Nephron (organoid): ENCODE data around the gene NCCRP1.

Source experiments
- H3K27ac Mint-ChIP-seq, 3 experiments: 2 replicates each; pipeline ENCODE4 v1.8.0; 2020; ENCODE audit warnings: mixed read lengths in 3 of 3, mild to moderate bottlenecking in 2 of 3, moderate library complexity in 1 of 3
- H3K27me3 Mint-ChIP-seq: 2 replicates; pipeline ENCODE4 v1.8.0; 2021; ENCODE audit warnings: low read depth, mild to moderate bottlenecking, moderate library complexity, mixed read lengths
- H3K36me3 Mint-ChIP-seq: 2 replicates; pipeline ENCODE4 v1.8.0; 2020; ENCODE audit warnings: low read depth, mixed read lengths
- H3K4me1 Mint-ChIP-seq: 2 replicates; pipeline ENCODE4 v1.8.0; 2020; ENCODE audit warnings: mixed read lengths
- H3K4me3 Mint-ChIP-seq, 3 experiments: 2 replicates each; pipeline ENCODE4 v1.8.0; 2020; ENCODE audit warnings: mild to moderate bottlenecking in 3 of 3, mixed read lengths in 3 of 3, moderate library complexity in 2 of 3
- H3K9me3 Mint-ChIP-seq: 2 replicates; pipeline ENCODE4 v1.8.0; 2020; ENCODE audit warnings: mixed read lengths
- TF ChIP-seq, protein P1 (sequence below), 3 experiments: fragments of 200-600 bp; sonication (generic); IDR thresholded peaks; one replicate each; pipeline ENCODE4 v1.5.0; 2021; ENCODE audit warnings: antibody characterized with exemption in 3 of 3; ENCODE audit not compliant: unreplicated experiment in 3 of 3

Gene NCCRP1

DNA sequence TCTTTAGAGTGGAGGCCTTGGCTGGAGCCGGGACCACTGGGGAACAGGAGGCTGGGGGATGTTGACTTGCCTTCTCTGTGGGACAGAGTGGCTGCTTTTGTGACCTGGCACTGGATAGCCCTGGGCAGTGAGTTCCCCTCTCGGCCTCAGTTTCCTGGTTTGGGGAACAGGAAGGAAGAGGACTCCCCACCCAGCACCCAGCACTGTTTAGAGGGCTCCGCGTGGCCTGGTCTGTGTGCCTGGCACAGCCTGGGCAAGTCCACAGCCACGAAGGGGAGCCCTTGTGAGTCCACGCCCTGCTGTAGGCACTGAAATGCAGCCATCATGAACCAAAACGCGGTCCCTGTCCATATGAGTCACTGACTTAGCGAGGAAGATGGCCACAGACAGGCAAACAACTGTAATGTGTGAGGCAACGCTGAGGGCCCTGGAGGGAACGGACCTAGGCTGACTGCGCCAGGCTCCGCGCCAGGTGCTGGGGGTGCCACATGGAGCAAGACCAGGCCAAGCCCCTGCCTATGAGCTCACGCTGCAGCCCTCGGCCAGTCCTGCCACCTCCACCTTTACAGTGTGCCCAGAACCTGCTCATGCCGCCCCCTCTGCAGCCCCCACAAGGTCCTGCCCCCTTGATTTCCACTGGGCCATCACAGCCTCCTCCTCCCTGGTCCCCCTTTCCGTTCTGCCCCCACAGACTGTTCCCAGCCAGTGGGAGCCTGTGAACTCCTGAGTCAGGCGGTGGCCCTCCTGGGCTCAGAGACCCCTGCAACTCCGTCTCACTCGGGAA, 35.7 kb upstream of the NCCRP1 start:
- peak overlapping the region; percentile 66 to 79 (median 72) for H3K27ac Mint-ChIP-seq
- no peaks in the 10 kb centered on the region for H3K9me3 Mint-ChIP-seq
- no peaks in the 10 kb centered on the region for H3K27me3 Mint-ChIP-seq
- peaks cover 29% of the 10 kb centered on the region for H3K4me1 Mint-ChIP-seq
- no peaks in the 10 kb centered on the region for H3K36me3 Mint-ChIP-seq
- H3K4me3 Mint-ChIP-seq = no peak overlapping the region
- TF ChIP-seq, protein P1, sequence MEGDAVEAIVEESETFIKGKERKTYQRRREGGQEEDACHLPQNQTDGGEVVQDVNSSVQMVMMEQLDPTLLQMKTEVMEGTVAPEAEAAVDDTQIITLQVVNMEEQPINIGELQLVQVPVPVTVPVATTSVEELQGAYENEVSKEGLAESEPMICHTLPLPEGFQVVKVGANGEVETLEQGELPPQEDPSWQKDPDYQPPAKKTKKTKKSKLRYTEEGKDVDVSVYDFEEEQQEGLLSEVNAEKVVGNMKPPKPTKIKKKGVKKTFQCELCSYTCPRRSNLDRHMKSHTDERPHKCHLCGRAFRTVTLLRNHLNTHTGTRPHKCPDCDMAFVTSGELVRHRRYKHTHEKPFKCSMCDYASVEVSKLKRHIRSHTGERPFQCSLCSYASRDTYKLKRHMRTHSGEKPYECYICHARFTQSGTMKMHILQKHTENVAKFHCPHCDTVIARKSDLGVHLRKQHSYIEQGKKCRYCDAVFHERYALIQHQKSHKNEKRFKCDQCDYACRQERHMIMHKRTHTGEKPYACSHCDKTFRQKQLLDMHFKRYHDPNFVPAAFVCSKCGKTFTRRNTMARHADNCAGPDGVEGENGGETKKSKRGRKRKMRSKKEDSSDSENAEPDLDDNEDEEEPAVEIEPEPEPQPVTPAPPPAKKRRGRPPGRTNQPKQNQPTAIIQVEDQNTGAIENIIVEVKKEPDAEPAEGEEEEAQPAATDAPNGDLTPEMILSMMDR (IDR thresholded peaks at IDR 0.05; ENCODE audit: unreplicated experiment in 3 of 3) = no peak

- peaks cover 21% of the 10 kb centered on the region for H3K4me1 Mint-ChIP-seq
- no peaks in the 10 kb centered on the region for H3K9me3 Mint-ChIP-seq
- no peaks in the 10 kb centered on the region for H3K36me3 Mint-ChIP-seq
- no peaks in the 10 kb centered on the region for H3K27me3 Mint-ChIP-seq
- TF ChIP-seq, protein P1 (IDR thresholded peaks at IDR 0.05; ENCODE audit: unreplicated experiment in 3 of 3) = no peak
- no peak overlapping the region for H3K4me3 Mint-ChIP-seq
- peak overlapping the region; percentile 23 to 40 (median 28) for H3K27ac Mint-ChIP-seq
These were observed 34.2 kb upstream of the NCCRP1 start for GRCh38 chr19:39162441-39163043.

DNA sequence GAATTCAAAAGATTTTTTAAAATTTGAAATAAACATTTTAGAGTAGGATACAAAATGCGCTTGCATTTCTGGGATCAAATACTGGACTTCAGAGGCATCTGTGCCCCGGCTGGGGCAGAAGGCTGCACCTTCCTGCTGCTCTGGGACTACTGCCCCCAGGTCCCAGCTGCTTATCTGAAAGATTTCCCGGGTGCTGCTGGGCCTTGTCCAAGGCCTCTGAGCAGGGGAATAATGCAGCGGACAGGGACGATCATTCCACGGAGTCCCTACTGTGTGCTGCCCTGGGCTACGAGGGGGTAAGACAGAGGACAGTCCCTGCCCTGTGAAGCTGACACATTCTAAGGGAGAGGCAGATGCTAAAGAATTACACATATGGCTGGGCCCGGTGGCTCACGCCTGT, 33.1 kb upstream of the NCCRP1 start:
- Mint-ChIP-seq H3K9me3 (no peaks in the 10 kb centered on the region), H3K4me3 (no peak overlapping the region), H3K27ac (no peak overlapping the region), H3K36me3 (no peaks in the 10 kb centered on the region), H3K4me1 (peaks cover 14% of the 10 kb centered on the region), H3K27me3 (no peaks in the 10 kb centered on the region)
- TF ChIP-seq, protein P1 (IDR thresholded peaks at IDR 0.05; ENCODE audit: unreplicated experiment in 3 of 3) = no peak

GRCh38 chr19:39164289-39164688, 32.5 kb upstream of the NCCRP1 start:
- Mint-ChIP-seq H3K4me3 (no peak overlapping the region), H3K9me3 (no peaks in the 10 kb centered on the region), H3K27ac (peak overlapping the region in 1 of 3 experiments; percentile 43), H3K4me1 (peaks cover 14% of the 10 kb centered on the region), H3K36me3 (peaks cover 6% of the 10 kb centered on the region), H3K27me3 (no peaks in the 10 kb centered on the region)
- TF ChIP-seq, protein P1 (IDR thresholded peaks at IDR 0.05; ENCODE audit: unreplicated experiment in 3 of 3) = no peak

DNA sequence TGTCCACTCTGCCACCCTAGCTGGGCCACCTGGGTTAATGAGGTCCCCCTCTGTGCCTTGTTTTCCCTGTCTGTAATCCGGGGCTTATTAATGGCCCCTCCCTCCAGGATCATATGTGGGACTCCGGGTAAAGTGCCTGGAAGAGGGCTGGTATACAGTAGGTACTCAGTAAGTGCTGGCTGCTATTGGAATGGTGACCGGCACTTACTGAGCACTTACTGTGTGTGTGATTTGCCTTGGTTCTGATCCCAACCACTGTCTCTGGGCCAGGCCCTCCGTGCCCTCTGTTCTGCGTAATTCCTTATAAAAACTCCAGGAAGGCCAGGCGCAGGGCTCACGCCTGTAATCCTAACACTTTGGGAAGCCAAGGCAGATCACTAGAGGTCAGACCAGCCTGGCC, 30.9 kb upstream of the NCCRP1 start:
- H3K9me3 Mint-ChIP-seq = no peaks in the 10 kb centered on the region
- peaks cover 6% of the 10 kb centered on the region for H3K36me3 Mint-ChIP-seq
- H3K27ac Mint-ChIP-seq = no peak overlapping the region
- no peak overlapping the region for H3K4me3 Mint-ChIP-seq
- TF ChIP-seq, protein P1 (IDR thresholded peaks at IDR 0.05; ENCODE audit: unreplicated experiment in 3 of 3) = no peak
- H3K4me1 Mint-ChIP-seq = peaks cover 6% of the 10 kb centered on the region
- H3K27me3 Mint-ChIP-seq = no peaks in the 10 kb centered on the region
